Measurements from ENCODE around the gene SCRN1.

Gene SCRN1

DNA sequence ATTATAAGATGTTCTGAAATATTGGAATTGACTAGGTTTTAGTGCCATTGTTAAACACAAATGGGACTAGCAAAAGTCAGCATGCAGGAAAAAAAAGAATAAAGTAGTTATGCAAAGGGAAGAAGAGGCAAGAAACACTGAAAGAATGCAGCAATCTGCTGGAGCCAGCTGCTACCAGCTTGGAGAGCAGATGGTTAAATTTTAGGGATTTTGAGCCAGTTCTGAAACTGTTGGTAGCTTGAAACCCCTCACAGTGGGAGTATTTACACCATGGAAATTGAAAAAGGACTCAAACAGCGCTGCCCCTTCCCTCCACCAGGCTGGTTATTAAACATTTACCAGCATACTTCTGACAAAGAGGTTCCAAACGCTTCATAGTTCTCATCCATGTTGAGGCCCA is 41.0 kb downstream of the SCRN1 start:
- H3K9me3 ChIP-seq (ENCODE audit: control insufficient read depth in 1 of 2, low read length in 2 of 2), result no peaks in the 10 kb centered on the region
- H3K27ac ChIP-seq (ENCODE audit: low read length), result no peak overlapping the region
- H3K4me3 ChIP-seq (ENCODE audit: low read depth in 1 of 2, low read length in 2 of 2), result no peak overlapping the region
- H3K27me3 ChIP-seq (ENCODE audit: low read depth, low read length), result no peaks in the 10 kb centered on the region
- no peaks in the 10 kb centered on the region for H3K4me1 ChIP-seq (ENCODE audit: control insufficient read depth in 1 of 2, insufficient read depth in 2 of 2, low read length in 2 of 2)
- peaks cover 5 to 28% of the 10 kb centered on the region in 2 donors for H3K36me3 ChIP-seq (ENCODE audit: control insufficient read depth in 1 of 2, insufficient read depth in 2 of 2, low read length in 2 of 2)

DNA sequence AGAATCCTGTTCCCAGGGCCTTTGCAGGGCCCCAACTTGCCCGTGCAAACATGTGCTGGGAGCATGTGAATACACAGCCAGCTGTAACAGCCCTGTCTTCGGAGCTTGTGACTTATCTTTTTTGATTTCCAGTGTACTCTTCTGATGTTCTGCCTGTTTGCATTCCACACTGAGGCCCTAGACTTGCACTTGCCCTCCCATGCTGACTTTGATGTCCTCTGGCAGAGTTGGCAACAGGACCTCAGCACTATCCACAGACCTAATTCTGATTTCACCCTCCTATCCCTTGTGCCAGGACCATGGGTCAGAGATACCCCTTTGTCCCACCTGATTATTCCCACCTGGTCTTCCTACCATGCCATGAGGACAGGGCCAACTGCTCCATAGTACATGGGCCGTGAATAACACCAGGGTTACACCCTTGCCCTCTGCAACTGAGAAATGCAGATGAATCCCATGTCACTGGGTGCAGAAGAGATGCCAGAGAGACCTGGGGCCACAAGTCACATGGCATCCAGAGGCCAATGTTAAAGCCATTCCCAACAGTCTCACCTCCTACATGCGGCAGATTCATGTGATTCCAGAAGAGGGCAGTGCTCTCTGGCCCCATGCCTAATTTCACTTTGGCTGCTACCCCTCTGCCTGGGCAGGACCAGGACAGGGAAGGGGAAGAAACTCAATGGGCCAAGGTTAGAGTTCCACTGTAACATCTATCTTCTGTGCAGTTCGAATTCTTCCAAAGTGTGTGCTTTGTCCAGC is 43.0 kb downstream of the SCRN1 start:
- H3K27ac ChIP-seq (ENCODE audit: low read length), result no peak overlapping the region
- H3K27me3 ChIP-seq (ENCODE audit: low read depth, low read length), result no peaks in the 10 kb centered on the region
- no peaks in the 10 kb centered on the region for H3K9me3 ChIP-seq (ENCODE audit: control insufficient read depth in 1 of 2, low read length in 2 of 2)
- no peaks in the 10 kb centered on the region for H3K4me1 ChIP-seq (ENCODE audit: control insufficient read depth in 1 of 2, insufficient read depth in 2 of 2, low read length in 2 of 2)
- peaks cover 15 to 40% of the 10 kb centered on the region in 2 donors for H3K36me3 ChIP-seq (ENCODE audit: control insufficient read depth in 1 of 2, insufficient read depth in 2 of 2, low read length in 2 of 2)
- H3K4me3 ChIP-seq (ENCODE audit: low read depth in 1 of 2, low read length in 2 of 2), result no peak overlapping the region

DNA sequence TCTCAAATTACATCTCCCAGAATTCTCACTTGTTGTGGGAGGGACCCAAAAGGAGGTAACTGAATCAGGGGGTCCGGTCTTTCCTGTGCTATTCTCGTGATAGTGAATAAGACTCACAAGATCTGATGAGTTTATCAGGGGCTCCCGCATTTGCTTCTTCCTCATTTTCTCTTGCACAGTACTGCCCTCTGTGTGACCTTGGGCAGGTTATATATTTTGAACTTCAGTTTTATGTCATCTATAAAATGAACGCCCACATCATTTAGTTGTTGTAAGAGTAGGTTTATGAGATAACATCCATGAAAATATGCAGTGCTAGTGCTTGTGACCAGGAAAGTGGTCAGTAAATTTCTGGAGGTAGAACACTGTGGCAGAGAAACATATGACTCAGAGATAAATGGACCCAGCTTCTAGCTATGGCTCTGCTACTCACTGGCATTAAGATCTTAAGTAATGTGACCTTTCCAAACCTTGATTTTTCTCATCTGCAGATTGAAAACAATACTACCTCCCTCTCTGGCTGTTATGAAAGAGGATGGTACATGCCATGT is 44.3 kb downstream of the SCRN1 start:
- Histone ChIP-seq H3K27me3 (ENCODE audit: low read depth, low read length) (no peaks in the 10 kb centered on the region), H3K4me1 (ENCODE audit: control insufficient read depth in 1 of 2, insufficient read depth in 2 of 2, low read length in 2 of 2) (no peaks in the 10 kb centered on the region), H3K36me3 (ENCODE audit: control insufficient read depth in 1 of 2, insufficient read depth in 2 of 2, low read length in 2 of 2) (peaks cover 21 to 30% of the 10 kb centered on the region in 2 donors), H3K9me3 (ENCODE audit: control insufficient read depth in 1 of 2, low read length in 2 of 2) (no peaks in the 10 kb centered on the region), H3K4me3 (ENCODE audit: low read depth in 1 of 2, low read length in 2 of 2) (no peak overlapping the region), H3K27ac (ENCODE audit: low read length) (no peak overlapping the region)

DNA sequence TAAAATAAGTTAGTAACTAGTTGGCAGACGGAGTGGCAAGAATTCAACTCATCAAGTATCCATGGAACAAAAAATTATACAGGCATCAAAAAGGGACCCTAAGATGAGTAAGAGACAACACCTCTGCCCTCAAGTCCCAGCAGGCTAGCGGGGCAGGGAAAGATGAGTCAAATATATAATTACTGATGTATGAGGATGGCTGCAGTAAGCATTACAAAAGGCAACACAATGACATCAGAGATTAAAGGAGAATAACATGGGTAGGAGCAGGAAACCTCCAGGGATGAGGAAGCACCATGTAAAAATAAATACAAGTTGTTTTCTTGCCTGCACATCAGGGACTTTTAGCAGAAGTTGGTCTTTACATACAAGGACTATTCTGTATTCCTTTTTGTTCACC is 49.4 kb downstream of the SCRN1 start:
- peaks cover 34 to 55% of the 10 kb centered on the region in 2 donors for H3K36me3 ChIP-seq (ENCODE audit: control insufficient read depth in 1 of 2, insufficient read depth in 2 of 2, low read length in 2 of 2)
- H3K9me3 ChIP-seq (ENCODE audit: control insufficient read depth in 1 of 2, low read length in 2 of 2), result no peaks in the 10 kb centered on the region
- no peaks in the 10 kb centered on the region for H3K4me1 ChIP-seq (ENCODE audit: control insufficient read depth in 1 of 2, insufficient read depth in 2 of 2, low read length in 2 of 2)
- no peaks in the 10 kb centered on the region for H3K27me3 ChIP-seq (ENCODE audit: low read depth, low read length)
- H3K4me3 ChIP-seq (ENCODE audit: low read depth in 1 of 2, low read length in 2 of 2), result no peak overlapping the region
- H3K27ac ChIP-seq (ENCODE audit: low read length), result no peak overlapping the region

DNA sequence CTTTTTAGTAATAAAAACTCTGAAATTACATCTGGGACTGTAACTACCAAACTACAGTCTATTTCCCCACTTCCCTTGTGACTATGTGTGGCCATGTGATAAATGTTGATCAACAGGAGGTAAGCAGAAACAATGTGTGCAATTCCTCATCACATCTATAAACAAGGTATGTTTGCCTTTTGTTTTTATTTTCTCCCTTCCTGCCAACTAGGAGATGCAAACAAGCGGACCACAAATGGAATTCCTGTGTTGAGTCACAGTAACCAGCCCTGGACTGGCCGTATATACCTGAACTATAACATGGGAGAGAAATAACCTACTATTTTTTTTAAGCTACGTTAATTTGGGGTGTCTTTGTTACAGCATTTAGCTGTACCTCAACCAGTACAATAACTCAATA is 52.5 kb downstream of the SCRN1 start:
- Histone ChIP-seq H3K4me3 (ENCODE audit: low read depth in 1 of 2, low read length in 2 of 2) (no peak overlapping the region), H3K4me1 (ENCODE audit: control insufficient read depth in 1 of 2, insufficient read depth in 2 of 2, low read length in 2 of 2) (no peaks in the 10 kb centered on the region), H3K27me3 (ENCODE audit: low read depth, low read length) (no peaks in the 10 kb centered on the region), H3K36me3 (ENCODE audit: control insufficient read depth in 1 of 2, insufficient read depth in 2 of 2, low read length in 2 of 2) (peaks cover 19 to 44% of the 10 kb centered on the region in 2 donors), H3K9me3 (ENCODE audit: control insufficient read depth in 1 of 2, low read length in 2 of 2) (no peaks in the 10 kb centered on the region), H3K27ac (ENCODE audit: low read length) (no peak overlapping the region)

DNA sequence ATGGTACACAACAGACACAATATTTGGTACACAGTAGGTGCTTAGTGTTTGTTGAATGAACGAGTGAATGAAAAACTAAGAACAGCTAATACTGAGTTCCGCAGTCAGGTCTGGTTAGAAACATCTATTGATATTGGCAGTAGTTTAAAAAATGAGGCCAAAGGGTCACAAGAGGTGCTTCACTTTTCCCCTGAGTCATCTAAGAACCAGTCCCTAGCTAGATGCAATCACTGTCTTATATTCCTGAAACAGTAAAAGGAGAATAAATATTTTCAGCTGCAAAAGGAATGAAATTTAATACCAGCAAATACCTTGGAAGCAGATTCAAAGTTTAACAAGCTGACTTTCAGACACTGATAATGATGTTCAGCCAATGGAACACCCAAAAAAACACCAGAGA is 54.5 kb downstream of the SCRN1 start:
- Histone ChIP-seq H3K36me3 (ENCODE audit: control insufficient read depth in 1 of 2, insufficient read depth in 2 of 2, low read length in 2 of 2) (peaks cover 19 to 44% of the 10 kb centered on the region in 2 donors), H3K4me3 (ENCODE audit: low read depth in 1 of 2, low read length in 2 of 2) (no peak overlapping the region), H3K9me3 (ENCODE audit: control insufficient read depth in 1 of 2, low read length in 2 of 2) (no peaks in the 10 kb centered on the region), H3K4me1 (ENCODE audit: control insufficient read depth in 1 of 2, insufficient read depth in 2 of 2, low read length in 2 of 2) (no peaks in the 10 kb centered on the region), H3K27me3 (ENCODE audit: low read depth, low read length) (no peaks in the 10 kb centered on the region), H3K27ac (ENCODE audit: low read length) (no peak overlapping the region)

DNA sequence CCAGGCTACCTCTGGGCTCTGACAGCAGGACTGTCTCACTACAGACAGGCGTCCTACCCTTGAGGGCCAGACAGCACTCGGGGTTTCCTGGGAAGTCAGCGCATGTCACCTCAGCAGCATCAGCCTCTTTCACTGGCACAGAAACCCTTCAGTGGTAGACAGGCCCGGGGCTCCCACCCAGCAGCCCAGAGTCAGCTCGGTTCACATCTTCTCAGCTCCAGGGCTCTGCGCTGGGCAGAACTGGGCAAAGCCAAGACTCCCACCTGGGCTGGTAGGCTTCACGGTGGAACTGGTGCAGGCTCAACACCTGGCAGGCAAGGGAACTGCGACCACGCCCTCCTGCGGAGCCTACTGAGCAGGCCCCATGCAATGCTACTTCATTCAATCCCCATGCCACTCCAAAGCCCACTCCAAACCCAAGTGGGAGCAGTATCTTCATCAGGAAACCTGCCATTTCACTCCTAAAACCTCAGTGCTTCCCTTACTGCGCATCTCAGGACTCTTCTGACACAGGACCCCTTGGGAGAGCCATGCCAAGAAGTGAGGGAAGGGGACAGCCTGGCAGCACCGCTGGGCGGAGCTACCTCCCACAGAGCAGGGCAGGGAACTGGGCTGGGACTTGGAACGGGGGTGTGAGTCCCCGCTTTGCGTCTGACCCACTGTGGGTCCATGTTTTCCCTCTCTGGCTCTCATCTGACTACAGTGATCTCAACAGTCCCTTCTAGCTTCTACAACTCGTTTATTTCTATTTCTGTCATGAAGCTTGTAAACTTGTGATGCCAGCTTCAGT is 60.4 kb downstream of the SCRN1 start:
- no peaks in the 10 kb centered on the region for H3K9me3 ChIP-seq (ENCODE audit: control insufficient read depth in 1 of 2, low read length in 2 of 2)
- H3K4me1 ChIP-seq (ENCODE audit: control insufficient read depth in 1 of 2, insufficient read depth in 2 of 2, low read length in 2 of 2), result no peaks in the 10 kb centered on the region

DNA sequence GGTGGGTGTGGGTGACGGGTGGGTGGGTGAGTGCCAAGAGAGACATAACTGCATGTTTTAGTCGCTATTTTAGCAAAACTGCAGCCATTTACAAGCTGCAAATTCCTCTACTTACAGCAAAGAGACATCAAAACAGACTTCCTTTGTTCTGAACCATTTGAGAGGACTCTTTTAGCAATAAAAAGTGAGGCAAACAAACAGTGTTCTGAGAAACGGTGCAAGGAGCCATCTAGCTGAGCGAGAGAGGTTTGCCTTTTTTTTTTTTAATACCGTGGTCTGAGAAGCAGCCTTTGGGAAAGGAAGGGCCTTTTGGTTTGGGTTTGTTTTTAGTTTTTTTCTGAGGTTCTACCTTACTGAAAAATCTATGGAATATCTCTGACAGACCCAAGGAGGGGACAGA is 62.9 kb downstream of the SCRN1 start:
- H3K4me3 ChIP-seq (ENCODE audit: low read depth in 1 of 2, low read length in 2 of 2), result no peak overlapping the region
- no peaks in the 10 kb centered on the region for H3K4me1 ChIP-seq (ENCODE audit: control insufficient read depth in 1 of 2, insufficient read depth in 2 of 2, low read length in 2 of 2)
- no peak overlapping the region for H3K27ac ChIP-seq (ENCODE audit: low read length)
- peaks cover 10 to 28% of the 10 kb centered on the region in 2 donors for H3K36me3 ChIP-seq (ENCODE audit: control insufficient read depth in 1 of 2, insufficient read depth in 2 of 2, low read length in 2 of 2)
- H3K9me3 ChIP-seq (ENCODE audit: control insufficient read depth in 1 of 2, low read length in 2 of 2), result no peaks in the 10 kb centered on the region
- H3K27me3 ChIP-seq (ENCODE audit: low read depth, low read length), result no peaks in the 10 kb centered on the region

More for the DNA sequence above, 60.4 kb downstream of the SCRN1 start:
- H3K4me3 ChIP-seq (ENCODE audit: low read depth in 1 of 2, low read length in 2 of 2), result no peak overlapping the region
- no peaks in the 10 kb centered on the region for H3K27me3 ChIP-seq (ENCODE audit: low read depth, low read length)
- peaks cover 6 to 12% of the 10 kb centered on the region in 2 donors for H3K36me3 ChIP-seq (ENCODE audit: control insufficient read depth in 1 of 2, insufficient read depth in 2 of 2, low read length in 2 of 2)
- no peak overlapping the region for H3K27ac ChIP-seq (ENCODE audit: low read length)

DNA sequence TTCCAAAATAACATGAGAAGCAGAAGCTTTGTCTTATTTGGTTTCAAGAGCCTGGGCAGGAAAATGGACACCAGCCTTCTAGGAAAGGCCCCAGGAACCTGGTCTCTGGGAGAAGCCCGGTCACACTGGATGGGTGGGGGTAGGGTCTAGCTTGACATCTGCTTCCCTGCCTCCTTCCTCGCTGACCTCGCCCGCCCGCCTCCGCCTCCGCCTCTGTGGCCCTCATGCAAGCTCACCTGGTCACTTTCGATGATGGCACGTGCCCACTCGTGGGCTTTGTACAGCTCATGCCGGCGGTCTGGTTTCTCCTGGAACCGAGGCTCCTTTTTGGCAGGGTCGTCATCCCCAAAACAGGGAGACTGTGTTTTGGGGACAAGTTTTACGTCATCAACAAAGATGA is 63.4 kb downstream of the SCRN1 start:
- H3K27ac ChIP-seq (ENCODE audit: low read length), result no peak overlapping the region
- peaks cover 10 to 28% of the 10 kb centered on the region in 2 donors for H3K36me3 ChIP-seq (ENCODE audit: control insufficient read depth in 1 of 2, insufficient read depth in 2 of 2, low read length in 2 of 2)
- no peaks in the 10 kb centered on the region for H3K4me1 ChIP-seq (ENCODE audit: control insufficient read depth in 1 of 2, insufficient read depth in 2 of 2, low read length in 2 of 2)
- H3K9me3 ChIP-seq (ENCODE audit: control insufficient read depth in 1 of 2, low read length in 2 of 2), result no peaks in the 10 kb centered on the region
- H3K27me3 ChIP-seq (ENCODE audit: low read depth, low read length), result no peaks in the 10 kb centered on the region
- no peak overlapping the region for H3K4me3 ChIP-seq (ENCODE audit: low read depth in 1 of 2, low read length in 2 of 2)

DNA sequence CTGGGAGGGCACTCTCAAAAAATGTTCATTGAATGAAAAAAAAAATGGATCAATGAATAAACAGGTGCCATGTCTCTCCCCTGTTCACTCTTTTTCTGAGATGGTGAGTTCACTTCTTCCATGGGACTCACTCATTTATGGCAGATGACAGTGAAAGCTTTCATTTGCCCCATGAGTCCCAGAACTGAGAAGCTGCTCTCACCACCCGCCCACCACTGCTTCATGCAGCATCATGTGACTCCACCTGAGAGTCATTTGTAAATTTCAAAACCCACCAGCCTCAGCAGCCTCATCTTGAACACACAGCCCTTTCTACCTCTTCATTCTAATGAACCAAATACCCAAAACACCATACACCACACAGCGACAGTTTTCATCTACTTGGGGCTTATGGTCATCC is 64.9 kb downstream of the SCRN1 start:
- Histone ChIP-seq H3K27me3 (ENCODE audit: low read depth, low read length) (no peaks in the 10 kb centered on the region), H3K27ac (ENCODE audit: low read length) (no peak overlapping the region), H3K9me3 (ENCODE audit: control insufficient read depth in 1 of 2, low read length in 2 of 2) (no peaks in the 10 kb centered on the region), H3K36me3 (ENCODE audit: control insufficient read depth in 1 of 2, insufficient read depth in 2 of 2, low read length in 2 of 2) (peaks cover 4 to 33% of the 10 kb centered on the region in 2 donors), H3K4me1 (ENCODE audit: control insufficient read depth in 1 of 2, insufficient read depth in 2 of 2, low read length in 2 of 2) (no peaks in the 10 kb centered on the region), H3K4me3 (ENCODE audit: low read depth in 1 of 2, low read length in 2 of 2) (no peak overlapping the region)

DNA sequence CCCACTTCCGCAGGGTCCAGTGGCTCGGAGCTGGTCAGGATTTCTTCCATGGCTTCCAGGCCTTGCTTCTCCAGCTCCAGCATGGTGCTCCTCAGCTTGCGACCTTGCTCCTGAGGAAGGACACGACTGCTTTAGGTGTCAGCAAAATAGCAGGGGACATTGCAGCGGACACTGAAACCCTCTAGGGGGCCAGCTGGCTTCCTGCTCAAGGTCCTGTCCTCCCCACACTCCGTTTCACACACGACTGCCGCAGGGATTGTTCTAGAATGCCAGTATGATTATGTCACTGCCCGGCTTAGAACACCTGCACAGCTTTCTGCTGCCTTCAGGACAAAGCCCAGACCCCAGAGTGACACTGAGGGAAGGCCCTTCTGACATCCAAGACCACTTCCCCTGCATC is 65.6 kb downstream of the SCRN1 start:
- Histone ChIP-seq H3K4me3 (ENCODE audit: low read depth in 1 of 2, low read length in 2 of 2) (no peak overlapping the region), H3K36me3 (ENCODE audit: control insufficient read depth in 1 of 2, insufficient read depth in 2 of 2, low read length in 2 of 2) (peaks cover 4 to 38% of the 10 kb centered on the region in 2 donors), H3K4me1 (ENCODE audit: control insufficient read depth in 1 of 2, insufficient read depth in 2 of 2, low read length in 2 of 2) (no peaks in the 10 kb centered on the region), H3K27me3 (ENCODE audit: low read depth, low read length) (no peaks in the 10 kb centered on the region), H3K27ac (ENCODE audit: low read length) (no peak overlapping the region), H3K9me3 (ENCODE audit: control insufficient read depth in 1 of 2, low read length in 2 of 2) (no peaks in the 10 kb centered on the region)
